NCI-H128 (cell line): ENCODE data around the gene C8A.

ENCODE experiments used
- DNase-seq: peaks from one replicate; lab custom pipeline; 2025; ENCODE audit not compliant: unreplicated experiment; lab: John Stamatoyannopoulos, UW

The C8A gene

DNA sequence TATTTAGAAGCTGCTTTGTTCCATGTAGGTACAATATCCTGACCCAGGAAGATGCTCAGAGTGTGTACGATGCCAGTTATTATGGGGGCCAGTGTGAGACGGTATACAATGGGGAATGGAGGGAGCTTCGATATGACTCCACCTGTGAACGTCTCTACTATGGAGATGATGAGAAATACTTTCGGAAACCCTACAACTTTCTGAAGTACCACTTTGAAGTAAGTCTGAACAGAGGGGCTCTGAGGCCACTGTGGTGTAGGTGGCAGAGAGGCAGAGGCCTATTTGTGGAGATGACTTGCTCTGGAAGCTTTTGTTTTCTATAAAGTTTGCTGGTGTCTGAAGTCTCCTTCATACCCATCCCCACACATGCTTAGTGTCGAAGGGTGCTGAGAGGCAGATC, 26.8 kb downstream of the C8A start:
- no peak for DNase-seq

DNA sequence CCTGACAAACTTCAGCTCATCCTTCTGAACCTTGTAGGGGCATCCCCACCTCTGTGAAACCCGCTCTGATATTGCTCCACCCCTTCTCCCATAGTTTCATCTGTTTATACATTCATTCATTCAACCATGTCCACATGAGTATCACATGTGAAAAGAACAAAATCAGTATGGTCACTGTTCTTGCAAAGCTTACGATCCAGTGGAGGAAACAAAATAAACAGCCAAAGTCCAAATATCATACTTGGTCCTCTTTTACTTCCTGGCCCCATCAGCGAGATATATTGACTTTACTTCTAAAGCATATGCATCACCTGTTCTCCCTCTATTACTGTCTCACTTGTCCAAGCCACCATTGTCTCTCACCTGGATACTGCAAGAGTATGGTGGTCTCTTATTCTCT, 35.6 kb downstream of the C8A start:
- DNase-seq = no peak

DNA sequence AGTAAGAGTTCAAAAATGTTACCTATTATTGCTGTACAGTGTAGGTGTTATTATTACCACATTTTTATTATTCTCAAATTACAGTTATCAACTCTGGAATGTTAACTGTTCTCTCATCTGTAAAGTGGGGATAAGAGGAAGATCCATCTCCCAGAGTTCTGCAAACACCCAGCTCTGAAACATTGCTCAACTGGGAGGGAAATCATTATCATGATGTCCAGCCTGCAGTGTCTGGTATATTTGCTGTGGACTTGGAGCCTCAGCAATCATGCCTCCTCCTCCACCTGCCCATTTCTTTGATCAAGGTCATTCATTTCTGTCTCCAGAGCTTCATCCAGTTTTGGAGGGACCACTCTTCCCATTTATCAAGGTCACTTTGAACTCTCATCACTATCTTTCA, 39.4 kb downstream of the C8A start:
- DNase-seq = no peak

DNA sequence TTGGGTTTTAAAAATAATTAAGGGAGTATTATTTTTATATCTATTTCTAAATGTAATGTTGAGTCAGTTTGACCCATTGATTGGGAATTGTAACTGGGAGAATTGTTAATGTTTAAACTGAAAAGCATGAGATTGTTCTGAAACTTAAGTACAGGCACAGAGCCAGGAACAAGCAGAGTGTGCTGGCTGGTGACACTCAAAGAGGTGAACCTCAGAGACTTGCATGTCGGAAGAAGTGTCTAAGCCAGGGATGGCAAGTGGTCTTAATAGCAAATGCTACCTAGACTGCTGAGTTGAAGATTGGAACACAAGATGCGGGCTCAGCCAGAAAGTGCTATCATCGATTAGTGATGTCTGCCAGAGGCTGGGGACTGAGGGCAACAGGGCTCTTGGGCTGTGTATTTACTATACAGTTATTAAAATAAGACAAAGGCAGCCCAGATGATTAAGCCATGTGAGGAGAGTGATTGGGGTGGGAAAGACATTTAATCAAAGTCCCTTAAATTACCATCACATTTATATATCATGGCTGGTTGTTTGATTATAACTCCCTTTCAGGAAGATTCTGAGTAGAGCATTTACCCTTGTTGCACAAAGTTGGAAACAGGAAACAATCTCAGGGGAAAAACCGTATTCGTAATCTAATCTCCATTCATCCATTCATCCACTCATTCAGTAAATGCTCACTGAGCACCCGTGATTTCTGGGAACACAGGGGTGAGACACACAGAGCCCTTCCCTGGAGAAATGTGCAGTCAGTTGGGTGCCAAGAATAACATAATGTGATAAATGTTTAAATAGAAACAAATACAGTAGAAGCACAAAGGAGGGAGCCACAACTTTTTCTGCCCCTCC, 42.8 kb downstream of the C8A start:
- DNase-seq = no peak

DNA sequence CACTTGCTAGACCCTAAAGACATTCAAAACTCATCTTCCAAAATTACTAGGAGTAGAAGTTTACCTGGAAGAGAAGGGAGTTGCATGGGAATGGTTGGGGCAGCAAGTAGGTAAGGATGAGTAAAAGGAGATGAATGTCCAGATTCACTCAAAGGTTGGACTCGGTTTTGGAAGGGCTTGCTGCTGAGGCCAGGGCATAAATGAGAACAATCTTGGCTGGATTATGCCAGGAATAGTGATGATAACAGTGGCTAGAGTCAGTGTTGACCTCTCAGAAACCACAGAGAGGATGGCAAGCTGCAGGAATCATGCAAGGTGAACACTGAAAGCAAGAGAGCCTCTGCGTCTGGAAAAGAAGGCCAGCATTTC, 43.4 kb downstream of the C8A start:
- no peak for DNase-seq

DNA sequence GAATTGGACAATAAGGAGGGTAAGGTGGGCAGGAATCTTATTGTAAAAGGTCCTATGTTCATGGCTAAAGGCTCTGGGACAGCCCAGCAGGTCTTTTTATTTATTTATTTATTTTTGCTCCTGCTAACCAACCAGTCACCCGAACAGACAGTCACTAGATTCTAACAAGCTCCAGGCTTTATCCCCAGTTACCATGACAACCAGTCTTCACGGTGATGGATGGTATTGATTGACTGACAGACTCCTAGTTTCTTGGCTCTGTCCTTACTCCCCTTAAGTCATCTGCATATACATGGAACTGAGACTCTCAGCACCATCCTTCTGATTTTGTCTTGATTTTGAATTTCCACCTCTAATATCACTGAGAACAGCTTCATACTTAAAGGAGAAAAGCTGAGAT, 44.3 kb downstream of the C8A start:
- no peak for DNase-seq

DNA sequence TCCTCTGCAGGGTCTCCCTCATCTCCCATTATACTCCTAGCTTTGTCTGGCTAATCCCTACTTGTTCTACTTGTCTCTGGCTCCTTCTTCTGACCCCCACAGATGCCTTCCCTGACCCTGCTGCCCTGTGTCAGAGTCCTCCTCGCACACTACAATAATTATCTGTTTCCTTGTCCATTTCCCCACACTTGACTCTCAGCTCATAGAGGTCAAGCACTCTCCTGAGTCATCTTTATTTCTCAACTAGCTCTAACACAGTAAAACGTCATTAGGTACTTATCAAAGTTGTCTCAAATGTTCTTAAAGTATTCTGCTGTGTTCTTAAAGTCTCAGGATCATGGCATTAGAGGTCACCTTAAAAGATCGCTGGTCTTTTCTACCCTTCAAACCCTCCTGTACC, 47.1 kb downstream of the C8A start:
- DNase-seq = no peak

DNA sequence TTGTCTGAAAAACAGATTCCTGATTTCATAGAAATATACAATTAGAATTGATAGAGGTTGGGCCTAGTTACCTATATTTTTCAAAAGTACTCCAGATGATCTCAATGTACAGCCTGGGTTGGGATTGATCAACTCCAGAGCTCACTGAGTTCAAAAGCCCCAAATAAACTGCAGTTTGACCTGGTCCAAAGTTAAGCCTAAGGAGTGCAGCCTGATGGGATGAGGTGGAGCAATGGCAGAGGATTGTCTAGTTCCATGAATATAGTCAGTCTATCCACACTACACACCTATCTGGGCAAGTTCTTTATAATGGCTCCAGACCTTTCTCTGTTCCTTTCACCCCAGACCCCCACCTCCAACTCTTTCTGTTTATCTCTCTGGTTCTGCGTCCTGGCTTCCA, 49.2 kb downstream of the C8A start:
- DNase-seq = no peak

DNA sequence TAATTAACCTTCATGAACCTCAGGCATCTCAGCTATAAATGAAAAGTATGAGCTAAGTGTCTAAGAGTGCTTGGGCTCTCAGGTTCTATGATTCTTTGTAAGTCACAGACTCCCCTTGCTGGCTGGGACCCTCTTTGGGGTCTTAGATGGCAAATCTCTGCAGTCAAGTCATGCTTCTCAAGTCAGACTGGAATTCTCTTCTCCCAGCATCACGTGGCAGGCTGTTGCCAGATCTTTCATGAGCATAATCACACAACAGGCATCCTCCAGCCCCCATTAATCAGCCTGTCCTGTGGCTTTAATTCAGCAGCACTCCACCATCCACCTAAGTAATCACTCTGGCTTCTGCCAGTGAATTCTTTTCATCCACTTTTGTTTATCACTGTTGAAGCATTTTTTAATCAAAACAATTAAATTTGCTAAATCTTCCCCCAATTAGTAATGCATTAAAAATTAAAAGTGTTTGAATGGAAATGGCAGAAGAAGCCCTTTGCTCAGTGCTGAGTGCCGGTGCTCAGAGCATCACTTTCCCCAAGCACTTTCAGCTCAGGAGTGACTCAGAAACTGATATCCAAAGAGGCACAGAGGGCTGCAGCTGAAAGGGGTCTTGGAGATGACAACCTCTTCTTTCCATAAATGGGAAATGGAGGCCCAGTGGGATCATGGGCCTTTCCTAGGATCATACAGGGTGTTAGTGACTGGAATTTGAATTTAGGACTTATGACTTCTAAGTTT, 50.2 kb downstream of the C8A start:
- DNase-seq = no peak

DNA sequence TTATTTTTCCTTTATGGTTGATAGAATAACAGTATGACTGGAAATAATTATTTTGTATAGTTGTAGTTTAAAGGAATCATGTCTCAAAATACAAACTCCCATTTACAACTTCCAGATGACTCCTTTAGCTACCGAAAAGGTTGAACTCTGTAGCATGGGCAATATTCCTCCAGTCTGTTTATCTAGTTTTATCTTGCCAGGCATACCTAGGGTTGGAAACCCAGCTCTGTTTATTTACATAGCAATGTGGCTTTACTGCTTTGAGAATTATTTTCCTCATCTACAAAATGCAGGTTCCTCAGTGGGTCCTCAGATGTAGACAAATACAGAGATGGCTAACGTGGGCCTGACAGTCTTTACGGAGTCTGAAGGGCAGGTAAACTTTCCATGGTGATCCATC, 51.1 kb downstream of the C8A start:
- no peak for DNase-seq

DNA sequence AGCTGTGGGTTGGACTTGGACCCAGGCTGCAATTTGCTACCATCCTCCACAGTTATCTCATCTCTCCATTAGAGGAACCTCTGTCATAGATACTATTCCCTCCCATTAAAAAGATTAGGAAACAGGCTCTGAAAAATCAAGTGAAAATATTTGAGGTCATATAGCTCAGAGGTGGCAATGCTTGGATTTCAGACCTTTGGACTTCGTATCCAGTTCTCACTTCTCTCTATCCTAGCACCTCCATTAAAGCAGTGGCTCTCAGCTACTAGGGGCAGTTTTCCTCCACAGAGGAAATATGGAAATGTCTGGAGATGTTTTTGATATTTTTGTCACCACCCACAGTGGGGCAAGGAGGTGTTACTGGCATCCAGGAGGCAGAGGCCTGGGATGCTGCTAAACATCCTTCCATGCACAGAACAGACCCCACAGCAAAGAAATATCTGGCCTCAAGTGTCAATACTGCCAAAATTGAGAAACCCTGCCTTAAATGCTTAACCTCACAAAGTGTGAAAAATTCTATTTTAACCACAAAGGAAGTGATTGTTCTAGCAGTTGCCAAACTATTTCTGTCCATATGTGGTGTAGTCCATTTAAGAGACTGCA, 54.1 kb downstream of the C8A start:
- no peak for DNase-seq

DNA sequence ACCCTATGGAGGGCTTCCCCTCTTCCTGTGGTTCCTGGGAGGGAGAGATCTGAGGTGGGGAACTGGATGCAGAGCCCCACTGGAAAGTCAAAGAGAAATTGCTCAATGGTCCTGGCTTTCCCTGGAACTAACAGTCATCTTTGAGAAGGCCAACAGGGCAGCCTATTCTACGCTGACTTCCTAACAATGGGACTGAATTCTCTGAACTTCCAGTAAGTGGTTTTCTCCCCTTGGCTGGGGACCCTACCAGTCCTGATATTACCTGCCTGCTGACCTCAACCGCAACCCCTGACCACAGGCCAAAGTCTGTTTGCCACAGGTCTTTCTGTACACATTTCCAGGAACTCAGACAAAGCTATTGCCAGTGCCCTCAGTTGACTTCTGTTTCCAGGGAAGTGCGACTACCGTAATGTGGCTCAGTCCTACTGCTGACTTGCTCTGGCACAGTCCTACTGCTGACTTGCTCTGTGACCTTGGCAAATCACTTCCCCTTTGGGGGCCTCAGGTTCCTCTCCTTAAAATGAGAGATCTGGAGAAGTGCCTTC, 55.9 kb downstream of the C8A start:
- DNase-seq = no peak

DNA sequence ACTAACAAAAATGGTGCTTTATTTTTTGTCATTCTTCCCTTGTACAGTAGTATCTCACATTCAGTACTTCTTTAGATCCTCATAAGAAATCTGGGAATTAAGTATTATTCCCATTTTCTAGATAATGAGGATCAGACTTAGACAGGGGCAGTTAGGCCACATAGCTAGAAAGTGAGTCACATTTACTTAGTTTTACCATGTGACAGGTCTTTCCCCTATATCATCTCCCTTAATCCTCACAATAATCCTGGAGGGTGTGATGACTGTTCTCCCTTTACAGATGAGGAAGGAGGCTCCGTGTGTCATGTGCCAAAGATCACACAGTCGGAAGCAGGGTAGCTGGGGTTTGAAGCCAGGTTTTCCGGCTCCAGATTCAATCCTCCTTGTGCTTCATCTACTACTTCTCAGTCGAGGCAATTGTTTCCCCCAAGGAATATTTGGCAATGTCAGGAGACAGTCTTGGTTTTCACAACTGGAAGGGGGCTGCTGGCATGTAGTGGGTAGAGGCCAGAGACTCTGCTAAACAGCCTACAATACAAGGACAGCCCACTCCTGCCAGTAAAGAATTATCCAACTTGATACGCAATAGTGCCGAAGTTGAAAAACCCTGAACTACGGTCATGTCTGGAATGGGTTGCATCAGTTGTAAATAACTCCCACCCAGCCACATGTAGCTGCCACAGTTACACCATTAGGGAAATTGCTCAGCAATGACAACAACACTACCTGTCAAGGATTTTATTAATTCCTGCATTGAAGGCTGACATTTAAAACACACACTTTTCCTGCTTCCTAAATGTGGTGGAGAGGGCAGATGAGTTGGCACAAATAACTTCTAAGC, 56.7 kb downstream of the C8A start:
- DNase-seq = no peak

DNA sequence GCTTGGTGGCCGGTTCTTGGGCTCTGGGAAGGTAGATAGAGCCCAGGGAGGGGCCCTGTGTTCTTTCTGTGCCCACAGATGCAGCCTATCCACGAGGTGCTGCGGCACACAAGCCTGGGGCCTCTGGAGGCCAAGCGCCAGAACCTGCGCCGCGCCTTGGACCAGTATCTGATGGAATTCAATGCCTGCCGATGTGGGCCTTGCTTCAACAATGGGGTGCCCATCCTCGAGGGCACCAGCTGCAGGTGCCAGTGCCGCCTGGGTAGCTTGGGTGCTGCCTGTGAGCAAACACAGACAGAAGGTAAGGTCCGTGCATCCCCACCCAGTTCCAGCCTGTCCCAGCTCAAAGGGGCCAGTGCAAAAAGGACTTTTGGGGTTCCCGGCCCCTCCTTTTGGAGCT, 57.7 kb downstream of the C8A start:
- no peak for DNase-seq

DNA sequence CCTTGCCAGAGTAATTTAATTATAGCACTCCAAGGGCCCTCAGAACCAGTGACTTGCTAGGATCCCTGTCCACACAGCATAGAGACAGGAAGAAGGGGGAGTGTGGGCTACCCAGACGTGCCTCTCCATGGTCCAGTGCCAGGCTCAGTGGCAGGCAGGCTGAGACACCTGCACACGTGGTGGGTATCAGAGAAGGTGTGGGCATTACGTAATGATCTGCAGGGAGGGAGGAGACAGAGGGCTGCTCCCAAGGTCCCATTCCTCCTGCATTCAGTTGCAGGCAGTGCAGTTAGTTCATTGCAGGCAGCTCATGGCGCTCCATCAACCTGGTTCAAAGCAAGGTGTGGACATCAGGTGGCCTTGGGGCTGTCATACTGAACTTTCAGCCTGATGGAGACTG, 61.4 kb downstream of the C8A start:
- DNase-seq = no peak

DNA sequence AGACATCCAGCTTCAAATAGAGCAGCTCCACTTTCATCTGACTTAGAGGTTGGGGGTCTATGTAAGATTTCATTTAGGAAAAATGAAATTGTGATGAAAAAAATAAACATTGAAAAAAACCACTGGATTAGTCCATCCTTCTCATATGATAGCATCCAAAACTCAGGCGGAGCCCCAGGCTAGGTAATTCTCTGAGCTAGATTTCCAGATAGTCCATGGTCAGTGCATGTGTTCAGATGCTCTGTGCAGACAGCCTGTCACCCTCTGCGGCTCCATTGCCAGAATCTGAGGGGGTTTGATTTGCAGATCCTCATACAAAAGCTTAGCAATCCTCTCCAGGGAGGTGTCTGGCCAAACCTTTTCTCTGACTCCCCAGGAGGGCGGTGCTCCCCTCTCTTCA, 62.0 kb downstream of the C8A start:
- DNase-seq = no peak

DNA sequence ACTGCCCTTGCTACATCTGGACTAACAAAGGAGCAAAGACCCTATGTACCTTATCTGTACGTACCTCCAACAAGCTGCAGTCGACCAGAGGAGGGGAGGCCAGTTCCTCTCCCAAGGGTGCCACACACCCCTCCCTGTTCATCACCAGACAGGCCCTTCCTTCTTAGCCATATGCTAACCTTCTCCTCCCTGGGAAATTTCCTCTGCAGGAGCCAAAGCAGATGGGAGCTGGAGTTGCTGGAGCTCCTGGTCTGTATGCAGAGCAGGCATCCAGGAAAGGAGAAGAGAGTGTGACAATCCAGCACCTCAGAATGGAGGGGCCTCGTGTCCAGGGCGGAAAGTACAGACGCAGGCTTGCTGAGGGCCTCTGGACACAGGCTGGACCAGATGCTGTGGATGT, 62.8 kb downstream of the C8A start:
- DNase-seq = no peak

DNA sequence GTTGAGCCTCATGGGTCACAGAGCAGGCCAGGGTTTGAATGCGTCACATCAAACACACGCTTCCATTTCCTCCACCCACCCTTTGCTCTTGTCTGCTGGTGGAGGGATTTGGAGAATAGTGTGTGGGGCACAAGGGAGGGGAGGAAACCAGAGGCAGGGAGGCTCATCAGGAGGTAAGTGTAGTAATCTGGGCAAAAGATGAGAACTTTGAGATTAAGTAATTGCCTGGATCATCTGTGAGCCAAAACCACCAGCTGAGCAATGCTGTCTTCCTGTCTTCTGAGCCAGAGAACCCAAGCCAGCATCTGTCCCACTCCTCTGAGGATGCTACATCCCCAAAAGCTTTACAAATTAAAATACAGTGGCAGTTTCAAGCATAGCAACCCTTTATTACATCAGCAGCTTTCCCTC, 66.0 kb downstream of the C8A start:
- DNase-seq = no peak

DNA sequence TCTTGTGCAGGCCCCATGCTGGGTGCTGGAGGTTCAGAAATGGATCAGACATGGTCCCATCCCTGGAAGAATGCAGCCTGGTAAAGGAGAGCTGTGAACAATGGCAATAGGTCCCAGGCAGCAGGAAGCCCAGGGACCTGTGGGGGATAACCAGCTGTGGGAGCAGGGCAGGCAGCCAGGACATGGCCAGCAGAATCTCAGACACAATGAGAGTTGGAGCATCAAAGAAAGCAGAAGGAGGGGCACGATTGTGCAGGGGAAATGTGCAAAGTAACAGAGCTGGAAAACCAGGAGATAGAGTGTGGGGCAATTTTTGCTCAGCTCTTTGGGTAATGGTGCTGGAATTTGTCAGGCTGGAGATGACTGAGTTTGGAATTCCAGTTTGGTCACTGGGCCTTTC, 66.9 kb downstream of the C8A start:
- DNase-seq = no peak

DNA sequence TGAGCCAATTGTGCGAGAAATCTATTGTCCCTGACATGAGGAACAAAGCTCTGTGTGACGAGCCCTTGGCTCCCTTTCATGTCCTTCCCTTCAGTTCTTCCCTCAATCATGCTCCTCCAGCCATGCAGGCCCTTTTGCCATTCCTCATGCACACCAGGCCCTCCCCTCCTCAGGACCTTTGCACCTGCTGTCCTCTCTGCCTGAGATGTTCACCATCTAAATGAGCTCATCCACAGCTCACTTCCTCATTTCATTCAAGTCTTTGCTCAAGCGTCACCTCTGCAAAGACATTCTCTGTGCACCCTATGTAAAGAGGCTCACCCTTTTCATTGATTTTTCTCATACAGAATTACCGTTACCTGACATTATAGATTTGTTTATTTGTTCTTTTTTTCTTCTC, 67.5 kb downstream of the C8A start:
- DNase-seq = no peak

DNA sequence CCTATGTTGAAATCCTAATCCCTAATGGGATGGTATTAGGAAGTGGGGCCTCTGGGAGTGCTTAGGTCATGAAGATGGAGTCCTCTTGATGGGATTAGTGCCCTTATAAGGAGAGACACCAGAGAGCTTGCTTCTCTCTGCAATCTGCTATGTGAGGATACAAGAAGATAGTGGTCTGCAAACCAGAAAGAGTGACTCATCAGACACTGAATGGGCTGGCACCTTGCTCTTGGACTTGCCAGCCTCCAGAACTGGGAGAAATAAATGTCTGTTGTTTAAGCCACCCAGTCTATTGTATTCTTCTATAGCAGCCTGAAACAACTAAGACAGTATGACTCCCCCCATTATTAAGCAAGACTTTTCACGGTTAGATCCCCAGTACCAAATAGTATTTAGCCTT, 67.9 kb downstream of the C8A start:
- DNase-seq = no peak
